ENCODE data around the gene PAQR7.
A peak's percentile ranks its signal among the peaks of the same experiment; 100 is the strongest.

The PAQR7 gene

DNA sequence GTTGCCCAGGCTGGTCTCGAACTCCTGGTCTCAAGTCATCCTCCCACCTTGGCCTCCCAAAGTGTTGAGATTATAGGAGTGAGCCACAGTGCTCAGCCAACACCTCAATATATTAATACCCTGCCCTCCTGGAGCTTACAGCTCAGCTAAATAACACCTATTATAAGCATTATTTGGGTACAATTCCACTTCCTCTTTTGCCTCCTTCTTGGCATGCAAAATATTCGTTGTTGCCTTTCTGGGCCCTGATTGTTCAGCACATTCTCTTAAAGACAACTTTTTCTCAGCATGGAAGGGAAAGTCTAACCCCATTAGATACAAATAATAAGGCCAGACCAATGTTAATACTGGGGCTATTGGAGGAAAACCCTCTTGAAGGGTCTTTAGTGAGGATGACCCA is 2.8 kb downstream of the PAQR7 start:
- Histone ChIP-seq H3K4me1 (peaks cover 7% of the 10 kb centered on the region), H3K4me2 (ENCODE audit: low read length) (no peak overlapping the region), H3K27me3 (ENCODE audit: control insufficient read depth, insufficient read depth, low read length) (no peaks in the 10 kb centered on the region), H3K4me3 (ENCODE audit: low read depth, low read length) (no peak overlapping the region), H3K79me2 (no peaks in the 10 kb centered on the region), H3K36me3 (ENCODE audit: control insufficient read depth, insufficient read depth, low read length) (no peaks in the 10 kb centered on the region), H3K9me3 (ENCODE audit: control insufficient read depth, low read length) (no peaks in the 10 kb centered on the region), H2AFZ (no peak overlapping the region), H3K27ac (no peak overlapping the region), H3K9ac (no peak overlapping the region)
- TF ChIP-seq, protein P1, sequence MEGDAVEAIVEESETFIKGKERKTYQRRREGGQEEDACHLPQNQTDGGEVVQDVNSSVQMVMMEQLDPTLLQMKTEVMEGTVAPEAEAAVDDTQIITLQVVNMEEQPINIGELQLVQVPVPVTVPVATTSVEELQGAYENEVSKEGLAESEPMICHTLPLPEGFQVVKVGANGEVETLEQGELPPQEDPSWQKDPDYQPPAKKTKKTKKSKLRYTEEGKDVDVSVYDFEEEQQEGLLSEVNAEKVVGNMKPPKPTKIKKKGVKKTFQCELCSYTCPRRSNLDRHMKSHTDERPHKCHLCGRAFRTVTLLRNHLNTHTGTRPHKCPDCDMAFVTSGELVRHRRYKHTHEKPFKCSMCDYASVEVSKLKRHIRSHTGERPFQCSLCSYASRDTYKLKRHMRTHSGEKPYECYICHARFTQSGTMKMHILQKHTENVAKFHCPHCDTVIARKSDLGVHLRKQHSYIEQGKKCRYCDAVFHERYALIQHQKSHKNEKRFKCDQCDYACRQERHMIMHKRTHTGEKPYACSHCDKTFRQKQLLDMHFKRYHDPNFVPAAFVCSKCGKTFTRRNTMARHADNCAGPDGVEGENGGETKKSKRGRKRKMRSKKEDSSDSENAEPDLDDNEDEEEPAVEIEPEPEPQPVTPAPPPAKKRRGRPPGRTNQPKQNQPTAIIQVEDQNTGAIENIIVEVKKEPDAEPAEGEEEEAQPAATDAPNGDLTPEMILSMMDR (IDR thresholded peaks at IDR 0.05), result no peak

GRCh38 chr1:25871704-25872494 is 3.6 kb downstream of the PAQR7 start:
- H2AFZ ChIP-seq, result no peak overlapping the region
- H3K27me3 ChIP-seq (ENCODE audit: control insufficient read depth, insufficient read depth, low read length), result no peaks in the 10 kb centered on the region
- peaks cover 7% of the 10 kb centered on the region for H3K4me1 ChIP-seq
- TF ChIP-seq, protein P1 (IDR thresholded peaks at IDR 0.05), result no peak
- H3K79me2 ChIP-seq, result no peaks in the 10 kb centered on the region
- no peak overlapping the region for H3K9ac ChIP-seq
- H3K4me3 ChIP-seq (ENCODE audit: low read depth, low read length), result no peak overlapping the region
- no peaks in the 10 kb centered on the region for H3K9me3 ChIP-seq (ENCODE audit: control insufficient read depth, low read length)
- H3K36me3 ChIP-seq (ENCODE audit: control insufficient read depth, insufficient read depth, low read length), result no peaks in the 10 kb centered on the region
- no peak overlapping the region for H3K27ac ChIP-seq
- H3K4me2 ChIP-seq (ENCODE audit: low read length), result peak overlapping the region; percentile 30

- Histone ChIP-seq H3K4me3 (ENCODE audit: low read depth, low read length) (no peak overlapping the region), H3K4me2 (ENCODE audit: low read length) (peak overlapping the region; percentile 30), H3K27me3 (ENCODE audit: control insufficient read depth, insufficient read depth, low read length) (no peaks in the 10 kb centered on the region), H3K79me2 (no peaks in the 10 kb centered on the region), H2AFZ (no peak overlapping the region), H3K4me1 (peaks cover 7% of the 10 kb centered on the region), H3K9ac (no peak overlapping the region), H3K36me3 (ENCODE audit: control insufficient read depth, insufficient read depth, low read length) (no peaks in the 10 kb centered on the region), H3K9me3 (ENCODE audit: control insufficient read depth, low read length) (no peaks in the 10 kb centered on the region), H3K27ac (no peak overlapping the region)
- TF ChIP-seq, protein P1 (IDR thresholded peaks at IDR 0.05), result no peak
These were observed 4.3 kb downstream of the PAQR7 start for GRCh38 chr1:25871086-25871703.

DNA sequence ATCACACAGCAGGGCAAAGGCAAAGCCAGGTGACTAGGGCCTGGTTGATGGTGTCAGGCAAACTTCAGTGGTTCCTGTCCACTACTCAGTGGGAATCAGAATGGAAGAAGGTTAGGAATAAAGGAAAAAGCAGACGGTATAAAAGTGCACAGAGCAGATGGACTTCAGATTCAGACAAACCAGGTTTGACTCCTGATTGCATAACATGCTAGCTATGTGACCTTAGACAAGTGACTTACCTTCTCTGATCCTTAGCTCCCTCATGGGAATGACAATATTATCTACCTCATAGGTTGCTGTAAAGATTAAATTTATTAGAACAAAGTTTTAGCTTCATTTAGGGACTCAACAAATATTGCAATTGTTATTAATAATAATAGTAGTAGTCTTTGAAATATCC is 4.9 kb downstream of the PAQR7 start:
- Histone ChIP-seq H3K4me3 (ENCODE audit: low read depth, low read length) (no peak overlapping the region), H3K4me2 (ENCODE audit: low read length) (no peak overlapping the region), H3K4me1 (peaks cover 7% of the 10 kb centered on the region), H3K27ac (no peak overlapping the region), H3K27me3 (ENCODE audit: control insufficient read depth, insufficient read depth, low read length) (no peaks in the 10 kb centered on the region), H2AFZ (no peak overlapping the region), H3K79me2 (no peaks in the 10 kb centered on the region), H3K36me3 (ENCODE audit: control insufficient read depth, insufficient read depth, low read length) (no peaks in the 10 kb centered on the region), H3K9me3 (ENCODE audit: control insufficient read depth, low read length) (no peaks in the 10 kb centered on the region), H3K9ac (no peak overlapping the region)
- TF ChIP-seq, protein P1 (IDR thresholded peaks at IDR 0.05), result no peak

Measured in parathyroid adenoma (tissue), 2 donors.